Measurements from ENCODE around the gene LEMD1.
"Not testable (repeated sequence)": the region's sequence is repeated elsewhere in the genome, so short reads cannot be mapped to it uniquely, and the experiment has no call there.

The LEMD1 gene

GRCh38 chr1:205370780-205371179 is 51.1 kb downstream of the LEMD1 start:
- H3K27me3 ChIP-seq (ENCODE audit: control insufficient read depth, insufficient read depth, low read length), result peaks cover 2% of the 10 kb centered on the region
- H3K27ac ChIP-seq (ENCODE audit: low read depth, low read length), result no peak overlapping the region
- H3K4me3 ChIP-seq (ENCODE audit: low read length), result no peak overlapping the region
- H3K4me1 ChIP-seq (ENCODE audit: control insufficient read depth, insufficient read depth, low read length), result no peaks in the 10 kb centered on the region
- H3K36me3 ChIP-seq (ENCODE audit: control insufficient read depth, insufficient read depth, low read length), result no peaks in the 10 kb centered on the region
- no peak overlapping the region for H3K9ac ChIP-seq (ENCODE audit: low read length)

GRCh38 chr1:205369701-205370123 is 52.1 kb downstream of the LEMD1 start:
- Histone ChIP-seq H3K4me3 (ENCODE audit: low read length) (no peak overlapping the region), H3K36me3 (ENCODE audit: control insufficient read depth, insufficient read depth, low read length) (no peaks in the 10 kb centered on the region), H3K9ac (ENCODE audit: low read length) (no peak overlapping the region), H3K4me1 (ENCODE audit: control insufficient read depth, insufficient read depth, low read length) (no peaks in the 10 kb centered on the region), H3K27me3 (ENCODE audit: control insufficient read depth, insufficient read depth, low read length) (peaks cover 2% of the 10 kb centered on the region), H3K27ac (ENCODE audit: low read depth, low read length) (no peak overlapping the region)

- Histone ChIP-seq H3K36me3 (ENCODE audit: control insufficient read depth, insufficient read depth, low read length) (no peaks in the 10 kb centered on the region), H3K4me3 (ENCODE audit: low read length) (no peak overlapping the region), H3K9ac (ENCODE audit: low read length) (no peak overlapping the region), H3K27ac (ENCODE audit: low read depth, low read length) (no peak overlapping the region), H3K27me3 (ENCODE audit: control insufficient read depth, insufficient read depth, low read length) (no peaks in the 10 kb centered on the region), H3K4me1 (ENCODE audit: control insufficient read depth, insufficient read depth, low read length) (no peaks in the 10 kb centered on the region)
These were observed 53.4 kb downstream of the LEMD1 start for GRCh38 chr1:205368478-205368877.

GRCh38 chr1:205365945-205366463 is 55.9 kb downstream of the LEMD1 start:
- Histone ChIP-seq H3K4me1 (ENCODE audit: control insufficient read depth, insufficient read depth, low read length) (no peaks in the 10 kb centered on the region), H3K27me3 (ENCODE audit: control insufficient read depth, insufficient read depth, low read length) (no peaks in the 10 kb centered on the region), H3K4me3 (ENCODE audit: low read length) (no peak overlapping the region), H3K9ac (ENCODE audit: low read length) (no peak overlapping the region), H3K36me3 (ENCODE audit: control insufficient read depth, insufficient read depth, low read length) (no peaks in the 10 kb centered on the region), H3K27ac (ENCODE audit: low read depth, low read length) (no peak overlapping the region)

- not testable (repeated sequence) for H3K27me3 ChIP-seq (ENCODE audit: control insufficient read depth, insufficient read depth, low read length); H3K36me3 ChIP-seq (ENCODE audit: control insufficient read depth, insufficient read depth, low read length); H3K4me1 ChIP-seq (ENCODE audit: control insufficient read depth, insufficient read depth, low read length); H3K27ac ChIP-seq (ENCODE audit: low read depth, low read length); H3K9ac ChIP-seq (ENCODE audit: low read length); H3K4me3 ChIP-seq (ENCODE audit: low read length)
These were observed 56.8 kb downstream of the LEMD1 start for GRCh38 chr1:205365086-205365485.

GRCh38 chr1:205360891-205361290 is 61.0 kb downstream of the LEMD1 start:
- no peaks in the 10 kb centered on the region for H3K27me3 ChIP-seq (ENCODE audit: control insufficient read depth, insufficient read depth, low read length)
- H3K9ac ChIP-seq (ENCODE audit: low read length), result no peak overlapping the region
- H3K4me1 ChIP-seq (ENCODE audit: control insufficient read depth, insufficient read depth, low read length), result peaks cover 6% of the 10 kb centered on the region
- H3K4me3 ChIP-seq (ENCODE audit: low read length), result no peak overlapping the region
- no peaks in the 10 kb centered on the region for H3K36me3 ChIP-seq (ENCODE audit: control insufficient read depth, insufficient read depth, low read length)
- no peak overlapping the region for H3K27ac ChIP-seq (ENCODE audit: low read depth, low read length)

GRCh38 chr1:205359771-205360565 is 61.9 kb downstream of the LEMD1 start:
- Histone ChIP-seq H3K27me3 (ENCODE audit: control insufficient read depth, insufficient read depth, low read length) (no peaks in the 10 kb centered on the region), H3K9ac (ENCODE audit: low read length) (no peak overlapping the region), H3K27ac (ENCODE audit: low read depth, low read length) (peak overlapping the region; percentile 20), H3K36me3 (ENCODE audit: control insufficient read depth, insufficient read depth, low read length) (no peaks in the 10 kb centered on the region), H3K4me1 (ENCODE audit: control insufficient read depth, insufficient read depth, low read length) (peaks cover 6% of the 10 kb centered on the region), H3K4me3 (ENCODE audit: low read length) (no peak overlapping the region)

- H3K4me1 ChIP-seq (ENCODE audit: control insufficient read depth, insufficient read depth, low read length), result peaks cover 6% of the 10 kb centered on the region
- no peak overlapping the region for H3K27ac ChIP-seq (ENCODE audit: low read depth, low read length)
- H3K27me3 ChIP-seq (ENCODE audit: control insufficient read depth, insufficient read depth, low read length), result no peaks in the 10 kb centered on the region
- no peak overlapping the region for H3K9ac ChIP-seq (ENCODE audit: low read length)
- no peaks in the 10 kb centered on the region for H3K36me3 ChIP-seq (ENCODE audit: control insufficient read depth, insufficient read depth, low read length)
- H3K4me3 ChIP-seq (ENCODE audit: low read length), result no peak overlapping the region
These were observed 63.3 kb downstream of the LEMD1 start for GRCh38 chr1:205358579-205358978.

- Histone ChIP-seq H3K9ac (ENCODE audit: low read length) (no peak overlapping the region), H3K4me1 (ENCODE audit: control insufficient read depth, insufficient read depth, low read length) (peaks cover 6% of the 10 kb centered on the region), H3K27ac (ENCODE audit: low read depth, low read length) (no peak overlapping the region), H3K36me3 (ENCODE audit: control insufficient read depth, insufficient read depth, low read length) (no peaks in the 10 kb centered on the region), H3K27me3 (ENCODE audit: control insufficient read depth, insufficient read depth, low read length) (no peaks in the 10 kb centered on the region), H3K4me3 (ENCODE audit: low read length) (no peak overlapping the region)
These were observed 64.3 kb downstream of the LEMD1 start for GRCh38 chr1:205357567-205357966.

GRCh38 chr1:205356440-205357139 is 65.3 kb downstream of the LEMD1 start, which contains the start of gene KLHDC8A:
TSS of gene KLHDC8A (minus strand) at chr1:205356922. CDS start at chr1:205343604, 13,318 bp downstream.
- peak within 1 kb of the TSS; percentile 29 for H3K4me3 ChIP-seq (ENCODE audit: low read length)
- no peaks in the 10 kb centered on the region for H3K27me3 ChIP-seq (ENCODE audit: control insufficient read depth, insufficient read depth, low read length)
- H3K27ac ChIP-seq (ENCODE audit: low read depth, low read length), result peak within 1 kb of the TSS; percentile 2
- H3K4me1 ChIP-seq (ENCODE audit: control insufficient read depth, insufficient read depth, low read length), result peaks cover 6% of the 10 kb centered on the region
- no peak within 1 kb of the TSS for H3K9ac ChIP-seq (ENCODE audit: low read length)
- no peaks in the 10 kb centered on the region for H3K36me3 ChIP-seq (ENCODE audit: control insufficient read depth, insufficient read depth, low read length)

GRCh38 chr1:205355075-205355453 is 66.8 kb downstream of the LEMD1 start:
- Histone ChIP-seq H3K4me1 (ENCODE audit: control insufficient read depth, insufficient read depth, low read length) (peaks cover 6% of the 10 kb centered on the region), H3K4me3 (ENCODE audit: low read length) (no peak overlapping the region), H3K36me3 (ENCODE audit: control insufficient read depth, insufficient read depth, low read length) (no peaks in the 10 kb centered on the region), H3K27me3 (ENCODE audit: control insufficient read depth, insufficient read depth, low read length) (no peaks in the 10 kb centered on the region), H3K27ac (ENCODE audit: low read depth, low read length) (no peak overlapping the region), H3K9ac (ENCODE audit: low read length) (no peak overlapping the region)

- Histone ChIP-seq H3K27ac (ENCODE audit: low read depth, low read length) (no peak overlapping the region), H3K4me1 (ENCODE audit: control insufficient read depth, insufficient read depth, low read length) (peaks cover 6% of the 10 kb centered on the region), H3K27me3 (ENCODE audit: control insufficient read depth, insufficient read depth, low read length) (no peaks in the 10 kb centered on the region), H3K4me3 (ENCODE audit: low read length) (no peak overlapping the region), H3K9ac (ENCODE audit: low read length) (no peak overlapping the region), H3K36me3 (ENCODE audit: control insufficient read depth, insufficient read depth, low read length) (no peaks in the 10 kb centered on the region)
These were observed 67.4 kb downstream of the LEMD1 start for GRCh38 chr1:205354259-205355074.

All from rectal smooth muscle tissue (tissue), 1 donor.